Endothelial cell of umbilical vein (primary cell): ENCODE results near the gene CLBA1. TPM values are rescaled to one million over a fixed set of nuclear protein-coding genes. Genes with fewer than 3 reads are reported as not detected.

Experiments used
- BruUV-seq: library from RNA; stranded (reverse); fragments of 400-500 nt; replicated peaks from 2 replicates; lab custom pipeline; 2021; lab: Mats Ljungman, UMichigan
- CTCF ChIA-PET: fragments of 300-600, 350-600 bp; sonication (Branson Sonifier 250); formaldehyde crosslinking; loops from one replicate; lab custom pipeline; 2021; ENCODE audit warnings: antibody characterized with exemption, inconsistent platforms; lab: Charles Lee
- POLR2A ChIA-PET: fragments of 300-600, 350-600 bp; sonication (Branson Sonifier 250); formaldehyde crosslinking; loops from one replicate; lab custom pipeline; 2021; ENCODE audit warnings: antibody characterized with exemption, inconsistent platforms; lab: Charles Lee
- DNase-seq: peaks from one replicate; pipeline ENCODE4 v3.0.0-alpha.2; 2011; ENCODE audit warnings: low read depth, low spot score
- FAIRE-seq: peaks from 2 replicates; lab custom pipeline; 2011; peaks lifted over from hg19 to GRCh38; lab: Jason Lieb, UNC
- H2AFZ ChIP-seq: 2 replicates; pipeline ENCODE4 v1.6.0; 2012; ENCODE audit warnings: low read depth, low read length, control low read depth, inconsistent platforms
- H3K27ac ChIP-seq: 2 replicates; pipeline ENCODE4 v1.5.1; 2011; ENCODE audit warnings: low read depth, mild to moderate bottlenecking, control low read depth, low read length, moderate library complexity; ENCODE audit not compliant: insufficient read depth
- H3K27me3 ChIP-seq, 2 experiments: 2 replicates each; pipeline versions ENCODE4 v1.6.0 to v1.6.1; 2011; ENCODE audit warnings: low read length in 2 of 2, mixed read lengths in 1 of 2; ENCODE audit not compliant: control insufficient read depth in 2 of 2, insufficient read depth in 2 of 2
- H3K36me3 ChIP-seq, 2 experiments: 2 replicates in 1 of 2; 3 replicates in 1 of 2; pipeline ENCODE4 v1.5.1; 2011; ENCODE audit warnings: low read length in 2 of 2, mild to moderate bottlenecking in 1 of 2, moderate library complexity in 1 of 2; ENCODE audit not compliant: control insufficient read depth in 2 of 2, insufficient read depth in 2 of 2; ENCODE audit errors: extremely low read depth in 1 of 2
- H3K4me1 ChIP-seq: 3 replicates; pipeline ENCODE4 v1.5.1; 2011; ENCODE audit warnings: mild to moderate bottlenecking, low read length; ENCODE audit not compliant: control insufficient read depth, insufficient read depth; ENCODE audit errors: extremely low read depth
- H3K4me2 ChIP-seq: 2 replicates; pipeline ENCODE4 v1.6.1; 2011; ENCODE audit warnings: low read length, control low read depth, mixed read lengths; ENCODE audit not compliant: insufficient read depth
- H3K4me3 ChIP-seq, 3 experiments: fragments of 200-600 bp in 1 of 3; sonication (generic), shearing (Covaris generic) in 1 of 3; replicated peaks in 1 of 3; 2 replicates each; pipeline ENCODE4 v1.5.1; 2011 to 2016; ENCODE audit warnings: control low read depth in 3 of 3, low read length in 3 of 3, mild to moderate bottlenecking in 2 of 3, inconsistent platforms in 1 of 3, low read depth in 1 of 3, moderate library complexity in 1 of 3; ENCODE audit not compliant: insufficient read depth in 1 of 3
- H3K79me2 ChIP-seq: 2 replicates; pipeline ENCODE4 v1.6.0; 2012; ENCODE audit warnings: low read length, inconsistent platforms; ENCODE audit not compliant: control insufficient read depth, insufficient read depth
- H3K9ac ChIP-seq: replicated peaks from 2 replicates; pipeline ENCODE3; 2011; ENCODE audit warnings: low read length, control low read depth; ENCODE audit not compliant: insufficient read depth; ENCODE audit errors: extremely low read depth
- H3K9me1 ChIP-seq: replicated peaks from 3 replicates; pipeline ENCODE4 v1.6.0; 2011; ENCODE audit warnings: mild to moderate bottlenecking, low read length; ENCODE audit not compliant: control insufficient read depth, insufficient read depth; ENCODE audit errors: extremely low read depth
- H3K9me3 ChIP-seq: replicated peaks from 2 replicates; pipeline ENCODE4 v1.5.1; 2012; ENCODE audit warnings: low read length, inconsistent platforms; ENCODE audit not compliant: control insufficient read depth, insufficient read depth
- H4K20me1 ChIP-seq: replicated peaks from 2 replicates; pipeline ENCODE3; 2011; ENCODE audit warnings: mild to moderate bottlenecking, low read length; ENCODE audit not compliant: control insufficient read depth, insufficient read depth; ENCODE audit errors: extremely low read depth
- CTCF ChIP-seq, 2 donors: IDR thresholded peaks; 1 replicate in 1 of 2; 2 replicates in 1 of 2; pipeline ENCODE4 v1.5.1; 2011; ENCODE audit warnings: low read length in 2 of 2, mild to moderate bottlenecking in 2 of 2, moderate library complexity in 2 of 2, control low read depth in 1 of 2, inconsistent platforms in 1 of 2, low read depth in 1 of 2; ENCODE audit not compliant: insufficient read depth in 1 of 2; ENCODE audit errors: extremely low read depth in 1 of 2
- EZH2 ChIP-seq: IDR thresholded peaks from 2 replicates; pipeline ENCODE4 v1.6.1; 2012; ENCODE audit warnings: borderline replicate concordance, low read depth, mild to moderate bottlenecking, moderate library complexity, low read length, inconsistent platforms; ENCODE audit not compliant: severe bottlenecking
- FOS ChIP-seq: IDR thresholded peaks from 2 replicates; pipeline ENCODE4 v1.6.1; 2011; ENCODE audit warnings: mild to moderate bottlenecking, low read length, moderate library complexity, borderline replicate concordance; ENCODE audit not compliant: insufficient read depth
- GATA2 ChIP-seq: IDR thresholded peaks from 2 replicates; pipeline ENCODE4 v1.7.0; 2011; ENCODE audit warnings: low read depth, mild to moderate bottlenecking, moderate library complexity, mixed read lengths, low read length; ENCODE audit not compliant: insufficient read length, insufficient read depth
- JUN ChIP-seq: IDR thresholded peaks from 2 replicates; pipeline ENCODE4 v1.6.1; 2011; ENCODE audit warnings: borderline replicate concordance, low read depth; ENCODE audit not compliant: insufficient read length, insufficient read depth
- MAX ChIP-seq: IDR thresholded peaks from 2 replicates; pipeline ENCODE4 v1.6.1; 2011; ENCODE audit not compliant: insufficient read depth, insufficient read length
- MYC ChIP-seq: IDR thresholded peaks from one replicate; pipeline ENCODE4 v1.6.1; 2011; ENCODE audit warnings: mild to moderate bottlenecking, low read depth, low read length
- POLR2A ChIP-seq: IDR thresholded peaks from 2 replicates; pipeline ENCODE4 v1.6.1; 2012; ENCODE audit warnings: low read depth, mild to moderate bottlenecking, control low read depth, low read length
- POLR2AphosphoS5 ChIP-seq: IDR thresholded peaks from 2 replicates; pipeline ENCODE4 v1.6.1; 2012; ENCODE audit warnings: low read depth, mild to moderate bottlenecking, control low read depth, low read length, moderate library complexity; ENCODE audit not compliant: insufficient read depth
- dilution Hi-C: fragments of 300-500 bp; cut with MboI; formaldehyde crosslinking; loops from one replicate; pipeline ENCODE4 v1.15.0; 2019; ENCODE audit warnings: low sequenced_read_pairs; ENCODE audit not compliant: extremely low pct_ligation_motif_present
- intact Hi-C: fragments of 100-400 bp; cut with micrococcal nuclease; formaldehyde crosslinking; loops from one replicate; pipeline ENCODE4 v1.10.0; 2022
- polyA plus RNA-seq, 4 experiments: library from polyadenylated mRNA; depleted of rRNA in 3 of 4; stranded (reverse) in 3 of 4; unstranded in 1 of 4; fragments of >200 nt; gene quantifications; 2 replicates each; pipeline versions ENCODE4 v1.2.1 to v1.2.3, GENCODE V29; 2011 to 2012; ENCODE audit warnings: missing spikeins in 1 of 4
- total RNA-seq: library from RNA; stranded (reverse); gene quantifications from 2 replicates; pipeline ENCODE4 v1.2.3, GENCODE V29; 2021

Gene CLBA1
- total and polyA plus RNA-seq, 2 donors (not counting 3 experiments of a cell fraction or from before 2014, with no cell fraction given) = 5.2 to 5.3 TPM

- Histone ChIP-seq H3K4me3 (no peak overlapping the region), H3K9ac (no peak overlapping the region), H3K79me2 (peaks cover 36% of the 10 kb centered on the region), H3K9me3 (peaks cover 2% of the 10 kb centered on the region), H3K27ac (no peak overlapping the region), H4K20me1 (no peaks in the 10 kb centered on the region), H3K9me1 (no peaks in the 10 kb centered on the region), H3K4me2 (peak overlapping the region; percentile 96), H3K27me3 (no peaks in the 10 kb centered on the region), H2AFZ (no peak overlapping the region), H3K36me3 (no peaks in the 10 kb centered on the region), H3K4me1 (peaks cover 58% of the 10 kb centered on the region)
- BruUV-seq = no TSS peak
- dilution Hi-C loops (no loop called here), intact Hi-C loops (no loop called here)
- FAIRE-seq (no peak), DNase-seq (no peak)
- ChIA-PET CTCF (interaction anchor here (0.7 kb wide), 1 partner anchor 25 kb away, joined by 3 read pairs; no protein-coding TSS in a partner anchor), POLR2A (interaction anchor here (0.7 kb wide), 1 partner anchor 202 kb away, joined by 5 read pairs; no protein-coding TSS in a partner anchor)
- TF ChIP-seq FOS (no peak), CTCF (IDR thresholded peaks at IDR 0.05; ENCODE audit: extremely low read depth in 1 of 2, insufficient read depth in 1 of 2, low read depth in 1 of 2, low read length in 2 of 2) (no peak), POLR2AphosphoS5 (no peak), MAX (no peak), POLR2A (no peak), JUN (no peak), MYC (no peak), GATA2 (no peak), EZH2 (no peak)
Measured at GRCh38 chr14:105022276-105022670, 36.7 kb downstream of the CLBA1 start.
